Measurements from ENCODE around the gene UQCC3. TPM values are rescaled to one million over a fixed set of nuclear protein-coding genes. Genes with fewer than 3 reads are reported as not detected.
"Not testable (repeated sequence)": the region's sequence is repeated elsewhere in the genome, so short reads cannot be mapped to it uniquely, and the experiment has no call there.

Gene UQCC3
- total and polyA plus RNA-seq, 8 donors = 4.2 to 49.8 (median 18.6) TPM

- peak; percentile 36 to 83 for DNase-seq
- Histone ChIP-seq H3K4me3 (peak within 1 kb of the TSS; percentile 36 to 46 (median 39)), H3K9me3 (no peaks in the 10 kb centered on the region), H3K27ac (peak within 1 kb of the TSS; percentile 13 to 78 (median 69)), H3K36me3 (peaks cover 31 to 44% (median 40%) of the 10 kb centered on the region in 4 donors), H3K27me3 (peaks cover 0 to 15% (median 10%) of the 10 kb centered on the region in 3 donors), H3K4me1 (peaks cover 8 to 17% (median 12%) of the 10 kb centered on the region in 4 donors)
- no peak for TF ChIP-seq CTCF (IDR thresholded peaks at IDR 0.05)
- TF ChIP-seq POLR2A (IDR thresholded peaks at IDR 0.05) = no peak
- peak; percentile 13 to 56 (median 36) for TF ChIP-seq POLR2AphosphoS5 (IDR thresholded peaks at IDR 0.05)
- no peak for TF ChIP-seq EP300 (IDR thresholded peaks at IDR 0.05)
- intact Hi-C loops (cut with DNase I; ENCODE audit: low total_unique reads) = loop anchor here (10.0 kb wide), 1 partner anchor 295 kb away; no protein-coding TSS in a partner anchor
- WGBS, 5 donors = 52 to 61% (median 58%) methylated on average over 11 of the region's 11 CpGs
Observed at GRCh38 chr11:62689421-62690183, 18.1 kb downstream of the UQCC3 start, which contains the start of gene LRRN4CL. TSS of gene LRRN4CL (minus strand) at chr11:62689530. CDS start at chr11:62688508, 1,022 bp downstream.

- Histone ChIP-seq H3K36me3 (peaks cover 31 to 50% (median 49%) of the 10 kb centered on the region in 4 donors), H3K4me1 (peaks cover 0 to 10% (median 4%) of the 10 kb centered on the region in 4 donors)
- not testable (repeated sequence) for H3K4me3 ChIP-seq, H3K27ac ChIP-seq, H3K9me3 ChIP-seq, DNase-seq, H3K27me3 ChIP-seq
- WGBS, 5 donors = 75 to 89% (median 83%) methylated on average over 4 of the region's 4 CpGs
- intact Hi-C loops (cut with DNase I; ENCODE audit: low total_unique reads) = loop anchor here (10.0 kb wide), 1 partner anchor 299 kb away; no protein-coding TSS in a partner anchor
Observed at GRCh38 chr11:62693624-62694023, 22.2 kb downstream of the UQCC3 start.

GRCh38 chr11:62694455-62695167 lies 23.1 kb downstream of the UQCC3 start:
- intact Hi-C loops (cut with DNase I; ENCODE audit: low total_unique reads) = loop anchor here (10.0 kb wide), 1 partner anchor 300 kb away; no protein-coding TSS in a partner anchor
- H3K9me3 ChIP-seq = no peaks in the 10 kb centered on the region
- no peaks in the 10 kb centered on the region for H3K27me3 ChIP-seq
- WGBS, 5 donors = 44 to 55% (median 50%) methylated on average over 14 of the region's 14 CpGs
- no peak overlapping the region for H3K4me3 ChIP-seq
- peaks cover 0 to 9% (median 4%) of the 10 kb centered on the region in 4 donors for H3K4me1 ChIP-seq
- peaks cover 31 to 50% (median 49%) of the 10 kb centered on the region in 4 donors for H3K36me3 ChIP-seq
- H3K27ac ChIP-seq = no peak overlapping the region
- peak; percentile 85 to 92 for DNase-seq
- TF ChIP-seq POLR2AphosphoS5 (IDR thresholded peaks at IDR 0.05) (peak in 1 of 3 donors; percentile 66), CTCF (IDR thresholded peaks at IDR 0.05) (peak in 5 of 7 experiments; percentile 51 to 79 (median 71)), POLR2A (IDR thresholded peaks at IDR 0.05) (no peak), EP300 (IDR thresholded peaks at IDR 0.05) (no peak)

- Histone ChIP-seq H3K4me3 (no peak overlapping the region), H3K4me1 (peaks cover 20 to 26% (median 23%) of the 10 kb centered on the region in 4 donors), H3K27ac (no peak overlapping the region), H3K9me3 (no peaks in the 10 kb centered on the region), H3K27me3 (no peaks in the 10 kb centered on the region), H3K36me3 (peaks cover 0 to 27% (median 21%) of the 10 kb centered on the region in 4 donors)
- TF ChIP-seq POLR2AphosphoS5 (IDR thresholded peaks at IDR 0.05) (no peak), EP300 (IDR thresholded peaks at IDR 0.05) (no peak), POLR2A (IDR thresholded peaks at IDR 0.05) (no peak), CTCF (IDR thresholded peaks at IDR 0.05) (no peak)
- intact Hi-C loops (cut with DNase I; ENCODE audit: low total_unique reads) = no loop called here
- no peak for DNase-seq
- 82 to 92% (median 90%) methylated on average over 9 to 11 of the region's 11 CpGs for WGBS, 5 donors
Observed at GRCh38 chr11:62702246-62702645, 30.8 kb downstream of the UQCC3 start.

- intact Hi-C loops (cut with DNase I; ENCODE audit: low total_unique reads); H3K27me3 ChIP-seq; H3K4me3 ChIP-seq; DNase-seq; H3K27ac ChIP-seq; H3K9me3 ChIP-seq: not testable (repeated sequence)
- H3K36me3 ChIP-seq = peaks cover 0 to 27% (median 19%) of the 10 kb centered on the region in 4 donors
- peaks cover 31 to 42% (median 38%) of the 10 kb centered on the region in 4 donors for H3K4me1 ChIP-seq
- WGBS, 5 donors = 87 to 96% (median 91%) methylated on average over 4 of the region's 4 CpGs
Observed at GRCh38 chr11:62703921-62704320, 32.4 kb downstream of the UQCC3 start.
